K562 (cell line): Measurements from ENCODE around the gene S100P. TPM values are rescaled to one million over a fixed set of nuclear protein-coding genes. Genes with fewer than 3 reads are reported as not detected.
A peak's percentile ranks its signal among the peaks of the same experiment; 100 is the strongest.

Experiments
- ARID1B ChIP-seq: fragments of 450-650 bp; IDR thresholded peaks from 2 replicates; pipeline ENCODE4 v1.6.1; 2016; ENCODE audit warnings: antibody characterized with exemption, mild to moderate bottlenecking, inconsistent platforms
- FOXJ3 ChIP-seq: sonication (generic); formaldehyde crosslinking; IDR thresholded peaks from 2 replicates; pipeline ENCODE4 v1.4.0; 2020; ENCODE audit warnings: mild to moderate bottlenecking, missing genetic modification reagents
- TAF7 ChIP-seq: fragments of 450-650 bp; IDR thresholded peaks from 2 replicates; pipeline ENCODE4 v1.6.1; 2016; ENCODE audit warnings: missing genetic modification characterization, missing compliant biosample characterization
- U2AF2 ChIP-seq: fragments of 200-400 bp; formaldehyde crosslinking; optimal IDR thresholded peaks from 2 replicates; pipeline ENCODE3; 2017; ENCODE audit warnings: low read depth, mild to moderate bottlenecking, low read length
- polyA plus RNA-seq, 8 experiments: library from polyadenylated mRNA; depleted of rRNA in 4 of 8; stranded (reverse) in 5 of 8; unstranded in 3 of 8; fragments of >200 nt; fragmentation: Nextera tagmentation in 2 of 8; fragmentation: Illumina TruSeq in 1 of 8; extraction: Ambion mirVana in 2 of 8; extraction: Trizol in 1 of 8; gene quantifications; 2 replicates each; pipeline versions ENCODE4 v1.2.1 to v1.2.3, GENCODE V29; 2011 to 2014; ENCODE audit warnings: inconsistent platforms in 1 of 8, missing spikeins in 1 of 8
- total RNA-seq, 7 experiments: library from RNA; depleted of rRNA in 6 of 7; stranded (reverse); fragments of >200 nt in 6 of 7; fragmentation: Illumina TruSeq in 2 of 7; extraction: Trizol in 2 of 7; gene quantifications; 2 replicates each; pipeline versions ENCODE4 v1.2.1 to v1.2.3, GENCODE V29; 2011 to 2021; ENCODE audit warnings: low replicate concordance in 1 of 7
- TF ChIP-seq, protein P1 (sequence below): fragments of 200-600 bp; sonication (generic); IDR thresholded peaks from one replicate; pipeline ENCODE4 v1.6.1; 2012; ENCODE audit warnings: mild to moderate bottlenecking, low read depth, low read length, inconsistent platforms
- TF ChIP-seq, protein P2 (sequence below), 3 experiments: fragments of 200-800 bp in 1 of 3; fragments of 250-450 bp in 1 of 3; fragments of 450-650 bp in 1 of 3; sonication (Bioruptor Pico) in 1 of 3; sonication (Bioruptor generic) in 1 of 3; formaldehyde crosslinking in 1 of 3; IDR thresholded peaks; 2 replicates each; pipeline versions ENCODE4 v1.6.1 to v1.8.0; 2016 to 2022; ENCODE audit warnings: mild to moderate bottlenecking in 2 of 3, missing genetic modification characterization in 2 of 3, missing compliant biosample characterization in 1 of 3, moderate library complexity in 1 of 3

Gene S100P
- total and polyA plus RNA-seq, 9 of the 15 experiments (the other 6 are each of a cell fraction or from before 2014, with no cell fraction given), result 4.1 to 23.8 (median 7.5) TPM

DNA sequence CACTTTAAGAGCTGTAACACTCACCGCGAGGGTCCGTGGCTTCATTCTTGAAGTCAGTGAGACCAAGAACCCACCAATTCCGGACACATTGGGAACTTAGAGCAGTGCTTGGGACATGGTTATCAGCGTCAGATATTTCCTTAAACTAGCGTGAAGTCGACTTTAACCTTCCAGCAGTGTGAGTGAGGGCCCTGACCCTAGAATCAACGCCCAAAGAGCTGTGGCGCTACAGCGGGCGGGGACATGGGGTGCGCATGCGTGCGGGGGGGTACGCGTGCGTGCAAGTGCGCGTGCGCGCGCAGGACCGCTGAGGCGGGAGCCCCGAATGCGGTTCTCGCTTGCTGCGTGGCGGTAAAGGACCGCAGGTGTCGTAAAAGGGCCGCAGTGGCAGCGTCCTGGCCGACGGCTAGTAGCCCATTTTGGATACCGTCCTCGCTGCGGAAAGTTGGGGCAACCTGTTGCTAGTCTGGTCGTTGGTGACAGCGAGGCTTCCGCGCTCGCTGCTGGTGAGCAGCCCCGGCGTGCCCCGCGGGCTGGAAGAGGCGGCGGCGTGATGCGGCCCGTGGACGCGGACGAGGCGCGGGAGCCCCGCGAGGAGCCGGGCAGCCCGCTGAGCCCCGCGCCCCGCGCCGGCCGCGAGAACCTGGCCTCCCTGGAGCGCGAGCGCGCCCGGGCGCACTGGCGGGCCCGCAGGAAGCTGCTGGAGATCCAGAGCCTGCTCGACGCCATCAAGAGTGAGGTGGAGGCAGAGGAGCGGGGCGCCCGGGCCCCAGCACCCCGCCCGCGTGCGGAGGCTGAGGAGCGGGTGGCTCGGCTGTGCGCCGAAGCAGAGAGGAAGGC is 19.8 kb upstream of the S100P start (continued):
- TF ChIP-seq, protein P1, sequence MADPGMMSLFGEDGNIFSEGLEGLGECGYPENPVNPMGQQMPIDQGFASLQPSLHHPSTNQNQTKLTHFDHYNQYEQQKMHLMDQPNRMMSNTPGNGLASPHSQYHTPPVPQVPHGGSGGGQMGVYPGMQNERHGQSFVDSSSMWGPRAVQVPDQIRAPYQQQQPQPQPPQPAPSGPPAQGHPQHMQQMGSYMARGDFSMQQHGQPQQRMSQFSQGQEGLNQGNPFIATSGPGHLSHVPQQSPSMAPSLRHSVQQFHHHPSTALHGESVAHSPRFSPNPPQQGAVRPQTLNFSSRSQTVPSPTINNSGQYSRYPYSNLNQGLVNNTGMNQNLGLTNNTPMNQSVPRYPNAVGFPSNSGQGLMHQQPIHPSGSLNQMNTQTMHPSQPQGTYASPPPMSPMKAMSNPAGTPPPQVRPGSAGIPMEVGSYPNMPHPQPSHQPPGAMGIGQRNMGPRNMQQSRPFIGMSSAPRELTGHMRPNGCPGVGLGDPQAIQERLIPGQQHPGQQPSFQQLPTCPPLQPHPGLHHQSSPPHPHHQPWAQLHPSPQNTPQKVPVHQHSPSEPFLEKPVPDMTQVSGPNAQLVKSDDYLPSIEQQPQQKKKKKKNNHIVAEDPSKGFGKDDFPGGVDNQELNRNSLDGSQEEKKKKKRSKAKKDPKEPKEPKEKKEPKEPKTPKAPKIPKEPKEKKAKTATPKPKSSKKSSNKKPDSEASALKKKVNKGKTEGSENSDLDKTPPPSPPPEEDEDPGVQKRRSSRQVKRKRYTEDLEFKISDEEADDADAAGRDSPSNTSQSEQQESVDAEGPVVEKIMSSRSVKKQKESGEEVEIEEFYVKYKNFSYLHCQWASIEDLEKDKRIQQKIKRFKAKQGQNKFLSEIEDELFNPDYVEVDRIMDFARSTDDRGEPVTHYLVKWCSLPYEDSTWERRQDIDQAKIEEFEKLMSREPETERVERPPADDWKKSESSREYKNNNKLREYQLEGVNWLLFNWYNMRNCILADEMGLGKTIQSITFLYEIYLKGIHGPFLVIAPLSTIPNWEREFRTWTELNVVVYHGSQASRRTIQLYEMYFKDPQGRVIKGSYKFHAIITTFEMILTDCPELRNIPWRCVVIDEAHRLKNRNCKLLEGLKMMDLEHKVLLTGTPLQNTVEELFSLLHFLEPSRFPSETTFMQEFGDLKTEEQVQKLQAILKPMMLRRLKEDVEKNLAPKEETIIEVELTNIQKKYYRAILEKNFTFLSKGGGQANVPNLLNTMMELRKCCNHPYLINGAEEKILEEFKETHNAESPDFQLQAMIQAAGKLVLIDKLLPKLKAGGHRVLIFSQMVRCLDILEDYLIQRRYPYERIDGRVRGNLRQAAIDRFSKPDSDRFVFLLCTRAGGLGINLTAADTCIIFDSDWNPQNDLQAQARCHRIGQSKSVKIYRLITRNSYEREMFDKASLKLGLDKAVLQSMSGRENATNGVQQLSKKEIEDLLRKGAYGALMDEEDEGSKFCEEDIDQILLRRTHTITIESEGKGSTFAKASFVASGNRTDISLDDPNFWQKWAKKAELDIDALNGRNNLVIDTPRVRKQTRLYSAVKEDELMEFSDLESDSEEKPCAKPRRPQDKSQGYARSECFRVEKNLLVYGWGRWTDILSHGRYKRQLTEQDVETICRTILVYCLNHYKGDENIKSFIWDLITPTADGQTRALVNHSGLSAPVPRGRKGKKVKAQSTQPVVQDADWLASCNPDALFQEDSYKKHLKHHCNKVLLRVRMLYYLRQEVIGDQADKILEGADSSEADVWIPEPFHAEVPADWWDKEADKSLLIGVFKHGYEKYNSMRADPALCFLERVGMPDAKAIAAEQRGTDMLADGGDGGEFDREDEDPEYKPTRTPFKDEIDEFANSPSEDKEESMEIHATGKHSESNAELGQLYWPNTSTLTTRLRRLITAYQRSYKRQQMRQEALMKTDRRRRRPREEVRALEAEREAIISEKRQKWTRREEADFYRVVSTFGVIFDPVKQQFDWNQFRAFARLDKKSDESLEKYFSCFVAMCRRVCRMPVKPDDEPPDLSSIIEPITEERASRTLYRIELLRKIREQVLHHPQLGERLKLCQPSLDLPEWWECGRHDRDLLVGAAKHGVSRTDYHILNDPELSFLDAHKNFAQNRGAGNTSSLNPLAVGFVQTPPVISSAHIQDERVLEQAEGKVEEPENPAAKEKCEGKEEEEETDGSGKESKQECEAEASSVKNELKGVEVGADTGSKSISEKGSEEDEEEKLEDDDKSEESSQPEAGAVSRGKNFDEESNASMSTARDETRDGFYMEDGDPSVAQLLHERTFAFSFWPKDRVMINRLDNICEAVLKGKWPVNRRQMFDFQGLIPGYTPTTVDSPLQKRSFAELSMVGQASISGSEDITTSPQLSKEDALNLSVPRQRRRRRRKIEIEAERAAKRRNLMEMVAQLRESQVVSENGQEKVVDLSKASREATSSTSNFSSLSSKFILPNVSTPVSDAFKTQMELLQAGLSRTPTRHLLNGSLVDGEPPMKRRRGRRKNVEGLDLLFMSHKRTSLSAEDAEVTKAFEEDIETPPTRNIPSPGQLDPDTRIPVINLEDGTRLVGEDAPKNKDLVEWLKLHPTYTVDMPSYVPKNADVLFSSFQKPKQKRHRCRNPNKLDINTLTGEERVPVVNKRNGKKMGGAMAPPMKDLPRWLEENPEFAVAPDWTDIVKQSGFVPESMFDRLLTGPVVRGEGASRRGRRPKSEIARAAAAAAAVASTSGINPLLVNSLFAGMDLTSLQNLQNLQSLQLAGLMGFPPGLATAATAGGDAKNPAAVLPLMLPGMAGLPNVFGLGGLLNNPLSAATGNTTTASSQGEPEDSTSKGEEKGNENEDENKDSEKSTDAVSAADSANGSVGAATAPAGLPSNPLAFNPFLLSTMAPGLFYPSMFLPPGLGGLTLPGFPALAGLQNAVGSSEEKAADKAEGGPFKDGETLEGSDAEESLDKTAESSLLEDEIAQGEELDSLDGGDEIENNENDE, result peak; percentile 32
- no peak for TF ChIP-seq FOXJ3 (CRISPR knock-in tag)
- TF ChIP-seq, protein P2, sequence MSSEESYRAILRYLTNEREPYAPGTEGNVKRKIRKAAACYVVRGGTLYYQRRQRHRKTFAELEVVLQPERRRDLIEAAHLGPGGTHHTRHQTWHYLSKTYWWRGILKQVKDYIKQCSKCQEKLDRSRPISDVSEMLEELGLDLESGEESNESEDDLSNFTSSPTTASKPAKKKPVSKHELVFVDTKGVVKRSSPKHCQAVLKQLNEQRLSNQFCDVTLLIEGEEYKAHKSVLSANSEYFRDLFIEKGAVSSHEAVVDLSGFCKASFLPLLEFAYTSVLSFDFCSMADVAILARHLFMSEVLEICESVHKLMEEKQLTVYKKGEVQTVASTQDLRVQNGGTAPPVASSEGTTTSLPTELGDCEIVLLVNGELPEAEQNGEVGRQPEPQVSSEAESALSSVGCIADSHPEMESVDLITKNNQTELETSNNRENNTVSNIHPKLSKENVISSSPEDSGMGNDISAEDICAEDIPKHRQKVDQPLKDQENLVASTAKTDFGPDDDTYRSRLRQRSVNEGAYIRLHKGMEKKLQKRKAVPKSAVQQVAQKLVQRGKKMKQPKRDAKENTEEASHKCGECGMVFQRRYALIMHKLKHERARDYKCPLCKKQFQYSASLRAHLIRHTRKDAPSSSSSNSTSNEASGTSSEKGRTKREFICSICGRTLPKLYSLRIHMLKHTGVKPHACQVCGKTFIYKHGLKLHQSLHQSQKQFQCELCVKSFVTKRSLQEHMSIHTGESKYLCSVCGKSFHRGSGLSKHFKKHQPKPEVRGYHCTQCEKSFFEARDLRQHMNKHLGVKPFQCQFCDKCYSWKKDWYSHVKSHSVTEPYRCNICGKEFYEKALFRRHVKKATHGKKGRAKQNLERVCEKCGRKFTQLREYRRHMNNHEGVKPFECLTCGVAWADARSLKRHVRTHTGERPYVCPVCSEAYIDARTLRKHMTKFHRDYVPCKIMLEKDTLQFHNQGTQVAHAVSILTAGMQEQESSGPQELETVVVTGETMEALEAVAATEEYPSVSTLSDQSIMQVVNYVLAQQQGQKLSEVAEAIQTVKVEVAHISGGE (CRISPR knock-in tag; IDR thresholded peaks at IDR 0.05), result no peak
- TF ChIP-seq ARID1B, result peak; percentile 64; the same call in 1 of the 2 replicates
- TF ChIP-seq U2AF2, result no peak
- no peak; the same call in 1 of the 2 replicates for TF ChIP-seq TAF7 (tag)
